ENCODE data around the gene SMAD6.

- TF ChIP-seq CTCF (IDR thresholded peaks at IDR 0.05; ENCODE audit: low read depth, low read length) (no peak), POLR2A (IDR thresholded peaks at IDR 0.05; ENCODE audit: extremely low read depth, insufficient read length) (no peak)
These were observed 13.2 kb downstream of the SMAD6 start for GRCh38 chr15:66715181-66715624.
